OCI-LY1 (cell line): ENCODE measurements around the gene CATSPERZ.

Experiments
- H2AFZ ChIP-seq: fragments of 200-600 bp; sonication (generic), shearing (Covaris generic); 2 replicates; pipeline ENCODE4 v1.6.0; 2014; ENCODE audit warnings: antibody characterized with exemption, mild to moderate bottlenecking, low read length
- H3F3A ChIP-seq: fragments of 200-600 bp; sonication (generic), shearing (Covaris generic); 2 replicates; pipeline ENCODE4 v1.6.0; 2014; ENCODE audit warnings: mild to moderate bottlenecking, antibody characterized with exemption, low read length, moderate library complexity; ENCODE audit not compliant: insufficient read depth
- H3K27ac ChIP-seq: fragments of 200-600 bp; sonication (generic); 2 replicates; pipeline ENCODE4 v1.5.1; 2014; ENCODE audit warnings: low read length, mixed run types, mild to moderate bottlenecking, low read depth; ENCODE audit not compliant: poor library complexity, severe bottlenecking
- H3K27me3 ChIP-seq: fragments of 200-600 bp; sonication (generic); 2 replicates; pipeline ENCODE4 v1.6.0; 2014; ENCODE audit warnings: antibody characterized with exemption, mild to moderate bottlenecking, low read length, moderate library complexity; ENCODE audit not compliant: insufficient read depth
- H3K36me3 ChIP-seq: fragments of 200-600 bp; sonication (generic); 2 replicates; pipeline ENCODE4 v1.6.1; 2014; ENCODE audit warnings: mild to moderate bottlenecking, antibody characterized with exemption, low read length, moderate library complexity, mixed read lengths; ENCODE audit not compliant: insufficient read depth
- H3K4me1 ChIP-seq: fragments of 200-600 bp; sonication (generic); 2 replicates; pipeline ENCODE4 v1.5.1; 2014; ENCODE audit warnings: mild to moderate bottlenecking, low read length, moderate library complexity; ENCODE audit not compliant: insufficient read depth, severe bottlenecking
- H3K4me2 ChIP-seq: fragments of 200-600 bp; sonication (generic), shearing (Covaris generic); 2 replicates; pipeline ENCODE4 v1.6.1; 2014; ENCODE audit warnings: low read length
- H3K4me3 ChIP-seq: fragments of 200-600 bp; sonication (generic); 2 replicates; pipeline ENCODE4 v1.5.1; 2014; ENCODE audit warnings: low read length, low read depth, mild to moderate bottlenecking, mixed read lengths; ENCODE audit not compliant: poor library complexity, severe bottlenecking
- H3K79me2 ChIP-seq: fragments of 200-600 bp; shearing (Covaris generic); 2 replicates; pipeline ENCODE4 v1.6.1; 2016; ENCODE audit warnings: mixed run types, low read length, mixed read lengths; ENCODE audit not compliant: insufficient read depth
- H3K9ac ChIP-seq: fragments of 200-600 bp; sonication (generic), shearing (Covaris generic); 2 replicates; pipeline ENCODE4 v1.6.1; 2014; ENCODE audit warnings: mild to moderate bottlenecking, low read length, mixed read lengths
- H3K9me2 ChIP-seq: fragments of 200-600 bp; sonication (generic), shearing (Covaris generic); 2 replicates; pipeline ENCODE4 v1.6.1; 2014; ENCODE audit warnings: low read depth, mild to moderate bottlenecking, low read length, mixed read lengths
- H3K9me3 ChIP-seq: fragments of 200-600 bp; shearing (Covaris generic); 2 replicates; pipeline ENCODE4 v1.6.1; 2014; ENCODE audit warnings: low read length, mixed read lengths
- H4K20me1 ChIP-seq: fragments of 200-600 bp; sonication (generic), shearing (Covaris generic); 2 replicates; pipeline ENCODE4 v1.6.0; 2016; ENCODE audit warnings: mild to moderate bottlenecking, low read length; ENCODE audit not compliant: insufficient read depth
- EZH2 ChIP-seq: fragments of 200-600 bp; sonication (generic), shearing (Covaris generic); IDR thresholded peaks from 2 replicates; pipeline ENCODE4 v1.8.0; 2017; ENCODE audit warnings: borderline replicate concordance, mixed run types, mild to moderate bottlenecking, antibody characterized with exemption, low read length, moderate library complexity, mixed read lengths
- TF ChIP-seq, protein P1 (sequence below): fragments of 200-600 bp; sonication (generic), shearing (Covaris generic); IDR thresholded peaks from 2 replicates; pipeline ENCODE4 v1.5.1; 2017; ENCODE audit warnings: mild to moderate bottlenecking, antibody characterized with exemption, low read length, moderate library complexity, mixed read lengths

The CATSPERZ gene

DNA sequence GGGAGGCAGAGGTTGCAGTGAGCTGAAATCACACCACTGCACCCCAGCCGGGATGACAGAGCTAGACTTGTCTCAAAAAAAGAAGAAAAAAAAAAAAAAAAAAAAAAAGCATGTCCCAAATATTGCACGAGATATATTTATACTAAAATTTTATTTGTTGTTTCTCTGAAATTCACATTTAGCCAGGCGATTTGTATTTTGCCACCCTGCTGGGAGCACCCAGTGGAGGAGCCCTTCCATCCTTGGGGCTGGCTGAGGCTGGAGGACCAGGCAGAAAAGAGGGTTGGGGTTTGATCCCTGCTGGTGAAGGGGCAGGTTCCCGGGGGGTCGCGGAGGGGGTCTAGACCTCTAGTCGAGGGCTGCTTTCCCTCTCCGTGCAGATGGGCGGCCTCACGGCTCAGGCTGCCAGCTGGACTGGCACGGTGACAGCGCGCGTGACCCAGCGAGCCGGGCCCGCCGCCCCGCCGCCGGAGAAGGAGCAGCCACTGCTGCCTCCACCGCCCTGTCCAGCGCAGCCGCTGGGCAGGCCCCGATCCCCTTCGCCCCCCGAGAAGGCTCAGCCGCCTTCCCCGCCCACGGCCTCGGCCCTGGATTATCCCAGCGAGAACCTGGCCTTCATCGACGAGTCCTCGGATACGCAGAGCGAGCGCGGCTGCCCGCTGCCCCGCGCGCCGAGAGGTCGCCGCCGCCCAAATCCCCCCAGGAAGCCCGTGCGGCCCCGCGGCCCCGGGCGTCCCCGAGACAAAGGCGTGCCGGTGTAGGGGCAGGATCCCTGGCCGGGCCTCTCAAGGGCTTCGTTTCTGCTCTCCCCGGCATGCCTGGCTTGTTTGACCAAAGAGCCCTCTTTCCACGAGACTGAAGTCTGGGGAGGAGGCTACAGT, 952 bp upstream of the CATSPERZ start:
- no peak overlapping the region for H3K4me2 ChIP-seq
- H3K27ac ChIP-seq = no peak overlapping the region
- no peak overlapping the region for H3K9ac ChIP-seq
- no peaks in the 10 kb centered on the region for H3K9me3 ChIP-seq
- no peaks in the 10 kb centered on the region; the same call in 1 of the 2 replicates for H3K27me3 ChIP-seq
- H3K79me2 ChIP-seq = no peaks in the 10 kb centered on the region
- no peaks in the 10 kb centered on the region for H3F3A ChIP-seq
- no peak overlapping the region for H3K4me3 ChIP-seq
- no peak for TF ChIP-seq EZH2
- TF ChIP-seq, protein P1, sequence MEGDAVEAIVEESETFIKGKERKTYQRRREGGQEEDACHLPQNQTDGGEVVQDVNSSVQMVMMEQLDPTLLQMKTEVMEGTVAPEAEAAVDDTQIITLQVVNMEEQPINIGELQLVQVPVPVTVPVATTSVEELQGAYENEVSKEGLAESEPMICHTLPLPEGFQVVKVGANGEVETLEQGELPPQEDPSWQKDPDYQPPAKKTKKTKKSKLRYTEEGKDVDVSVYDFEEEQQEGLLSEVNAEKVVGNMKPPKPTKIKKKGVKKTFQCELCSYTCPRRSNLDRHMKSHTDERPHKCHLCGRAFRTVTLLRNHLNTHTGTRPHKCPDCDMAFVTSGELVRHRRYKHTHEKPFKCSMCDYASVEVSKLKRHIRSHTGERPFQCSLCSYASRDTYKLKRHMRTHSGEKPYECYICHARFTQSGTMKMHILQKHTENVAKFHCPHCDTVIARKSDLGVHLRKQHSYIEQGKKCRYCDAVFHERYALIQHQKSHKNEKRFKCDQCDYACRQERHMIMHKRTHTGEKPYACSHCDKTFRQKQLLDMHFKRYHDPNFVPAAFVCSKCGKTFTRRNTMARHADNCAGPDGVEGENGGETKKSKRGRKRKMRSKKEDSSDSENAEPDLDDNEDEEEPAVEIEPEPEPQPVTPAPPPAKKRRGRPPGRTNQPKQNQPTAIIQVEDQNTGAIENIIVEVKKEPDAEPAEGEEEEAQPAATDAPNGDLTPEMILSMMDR = no peak
- no peak overlapping the region for H2AFZ ChIP-seq
- H3K9me2 ChIP-seq = no peaks in the 10 kb centered on the region
- peaks cover 14% of the 10 kb centered on the region for H3K4me1 ChIP-seq
- no peaks in the 10 kb centered on the region for H4K20me1 ChIP-seq
- no peaks in the 10 kb centered on the region for H3K36me3 ChIP-seq

GRCh38 chr11:64303109-64304031, 3.2 kb downstream of the CATSPERZ start:
- peaks cover 9% of the 10 kb centered on the region; the same call in 1 of the 2 replicates for H3K36me3 ChIP-seq
- no peaks in the 10 kb centered on the region for H4K20me1 ChIP-seq

DNA sequence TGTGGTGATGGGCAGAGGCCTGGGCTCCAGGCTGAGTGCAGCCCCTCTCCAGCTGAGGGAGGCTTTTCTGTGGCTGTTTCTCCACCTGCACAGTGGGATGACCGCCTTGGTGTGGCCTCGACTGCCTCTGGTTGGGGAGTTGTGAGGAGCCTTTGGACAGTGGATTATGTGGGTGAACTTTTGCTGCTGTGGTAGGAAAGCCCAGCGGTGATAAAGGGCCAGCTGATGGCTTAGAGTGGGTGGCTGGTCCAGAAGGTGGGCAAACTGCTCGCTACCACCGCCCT, 3.8 kb downstream of the CATSPERZ start:
- Histone ChIP-seq H4K20me1 (no peaks in the 10 kb centered on the region), H3K36me3 (peaks cover 9% of the 10 kb centered on the region; the same call in 1 of the 2 replicates), H3K27me3 (no peaks in the 10 kb centered on the region; the same call in 1 of the 2 replicates), H3K9me2 (no peaks in the 10 kb centered on the region), H3K4me1 (peaks cover 27% of the 10 kb centered on the region), H3K9ac (peak overlapping the region; percentile 95; the same call in 1 of the 2 replicates), H3F3A (no peaks in the 10 kb centered on the region), H3K4me2 (peak overlapping the region; percentile 82), H3K79me2 (peaks cover 10% of the 10 kb centered on the region), H3K27ac (no peak overlapping the region), H3K9me3 (no peaks in the 10 kb centered on the region), H2AFZ (no peak overlapping the region), H3K4me3 (peak overlapping the region; percentile 77)
- TF ChIP-seq, protein P1 = no peak

More at GRCh38 chr11:64303109-64304031, 3.2 kb downstream of the CATSPERZ start:
- no peak overlapping the region for H2AFZ ChIP-seq
- TF ChIP-seq, protein P1 = no peak
- no peak for TF ChIP-seq EZH2
- H3K4me3 ChIP-seq = peak overlapping the region; percentile 77
- peak overlapping the region; percentile 82 for H3K4me2 ChIP-seq
- H3F3A ChIP-seq = no peaks in the 10 kb centered on the region
- H3K9ac ChIP-seq = no peak overlapping the region; the same call in 1 of the 2 replicates
- H3K9me2 ChIP-seq = no peaks in the 10 kb centered on the region
- H3K9me3 ChIP-seq = no peaks in the 10 kb centered on the region
- no peak overlapping the region for H3K27ac ChIP-seq
- peaks cover 27% of the 10 kb centered on the region for H3K4me1 ChIP-seq
- H3K27me3 ChIP-seq = no peaks in the 10 kb centered on the region; the same call in 1 of the 2 replicates
- H3K79me2 ChIP-seq = peaks cover 10% of the 10 kb centered on the region
